Thyroid gland (tissue), 4 donors: ENCODE data around the gene ISLR. TPM values are rescaled to one million over a fixed set of nuclear protein-coding genes. Genes with fewer than 3 reads are reported as not detected.

Experiments
- DNase-seq, 2 donors: peaks; one replicate each; pipeline ENCODE4 v3.0.0-alpha.2; 2019
- H3K27ac ChIP-seq, 3 donors: fragments of 200-600 bp; sonication (generic); 1 replicate in 2 of 3; 2 replicates in 1 of 3; pipeline ENCODE4 v1.5.1; 2016 to 2019; ENCODE audit warnings: mild to moderate bottlenecking in 1 of 3, moderate library complexity in 1 of 3
- H3K27me3 ChIP-seq: fragments of 200-600 bp; sonication (generic); one replicate; pipeline ENCODE4 v1.5.1; 2019
- H3K36me3 ChIP-seq, 2 donors: fragments of 200-600 bp; sonication (generic); one replicate each; pipeline ENCODE4 v1.5.1; 2016 to 2019
- H3K4me1 ChIP-seq, 2 donors: fragments of 200-600 bp; sonication (generic); one replicate each; pipeline ENCODE4 v1.5.1; 2017 to 2019
- H3K4me3 ChIP-seq, 3 donors: fragments of 200-600 bp; sonication (generic); replicated peaks in 1 of 3; 1 replicate in 2 of 3; 2 replicates in 1 of 3; pipeline ENCODE4 v1.5.1; 2016; ENCODE audit warnings: mild to moderate bottlenecking in 1 of 3
- H3K9me3 ChIP-seq: fragments of 200-600 bp; sonication (generic); one replicate; pipeline ENCODE4 v1.5.1; 2017
- POLR2A ChIP-seq, 2 donors: fragments of 450-650 bp; IDR thresholded peaks; one replicate each; pipeline ENCODE4 v1.6.1; 2017; ENCODE audit warnings: antibody characterized with exemption in 2 of 2, mild to moderate bottlenecking in 2 of 2, moderate library complexity in 1 of 2
- WGBS, 2 donors: methylation state at CpG; one replicate each; pipeline ENCODE4 v1.1.5; 2017; 5-methylcytosine and 5-hydroxymethylcytosine counted together
- intact Hi-C: fragments of 100-400 bp; cut with DNase I; formaldehyde crosslinking; loops from one replicate; pipeline ENCODE4 v1.15.1; 2023
- total RNA-seq, 4 donors: library from RNA; depleted of rRNA; stranded (reverse); fragments of >200 nt; gene quantifications; one replicate each; pipeline ENCODE4 v1.2.3, GENCODE V29; 2016
- TF ChIP-seq, protein P1 (sequence below), 6 experiments: fragments of 200-600 bp in 3 of 6; fragments of 450-650 bp in 3 of 6; sonication (generic) in 3 of 6; IDR thresholded peaks; one replicate each; pipeline ENCODE4 v1.5.1; 2016 to 2019; ENCODE audit warnings: antibody characterized with exemption in 6 of 6, mild to moderate bottlenecking in 2 of 6, inconsistent platforms in 1 of 6, moderate library complexity in 1 of 6

Gene ISLR
- total RNA-seq, 4 donors from 2014 or later, result 90.8 to 151 (median 97.7) TPM

DNA sequence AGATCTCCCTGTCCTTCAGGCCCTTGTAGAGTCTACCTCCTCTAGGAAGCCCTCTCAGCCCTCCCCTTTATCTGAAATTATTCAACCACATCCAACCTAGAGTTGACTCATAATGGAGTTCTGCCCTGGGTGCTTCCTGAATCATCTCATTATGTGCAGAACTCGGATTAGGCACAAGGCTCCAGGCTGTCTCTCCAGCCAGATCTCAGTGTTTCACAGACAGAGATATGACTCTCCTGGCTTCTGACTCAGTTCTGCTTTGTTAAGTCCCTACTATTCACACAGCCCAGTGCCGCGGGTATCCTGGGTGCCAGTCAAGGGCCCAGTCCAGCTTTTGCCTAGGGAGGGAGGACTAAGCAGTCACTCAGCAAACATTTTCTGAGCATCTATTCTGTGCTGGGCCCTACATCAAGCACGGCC, 19.8 kb downstream of the ISLR start:
- no peaks in the 10 kb centered on the region for H3K9me3 ChIP-seq
- no peaks in the 10 kb centered on the region for H3K36me3 ChIP-seq
- H3K4me1 ChIP-seq, result peaks cover 0 to 41% of the 10 kb centered on the region in 2 donors
- no peak for TF ChIP-seq POLR2A (IDR thresholded peaks at IDR 0.05)
- WGBS, 2 donors, result 63 to 74% methylated on average over 4 of the region's 4 CpGs
- H3K4me3 ChIP-seq, result no peak overlapping the region
- H3K27me3 ChIP-seq, result no peaks in the 10 kb centered on the region
- no peak overlapping the region for H3K27ac ChIP-seq
- intact Hi-C loops, result no loop called here
- DNase-seq, result no peak

DNA sequence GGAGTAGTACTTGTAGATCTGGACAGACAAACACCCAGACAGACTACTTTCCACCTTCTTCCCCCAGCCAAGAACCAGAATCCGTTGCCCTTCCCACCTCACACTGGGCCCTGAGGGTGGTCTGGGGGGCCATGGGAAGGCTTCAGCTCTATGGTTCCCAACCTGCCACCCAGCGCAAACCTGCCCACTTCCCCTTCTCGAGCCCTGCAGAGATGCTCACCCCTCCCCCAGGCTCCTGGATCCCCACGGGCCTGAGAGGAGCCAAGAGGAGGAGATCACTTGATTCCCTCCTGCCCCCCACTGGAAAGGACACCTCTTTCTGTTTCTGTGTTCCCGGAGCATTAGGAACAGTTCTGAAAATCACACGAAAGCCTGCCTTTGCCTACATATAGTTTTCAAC, 20.4 kb downstream of the ISLR start:
- no peak overlapping the region for H3K27ac ChIP-seq
- H3K9me3 ChIP-seq, result no peaks in the 10 kb centered on the region
- no peak overlapping the region for H3K4me3 ChIP-seq
- no peak for TF ChIP-seq POLR2A (IDR thresholded peaks at IDR 0.05)
- TF ChIP-seq, protein P1, sequence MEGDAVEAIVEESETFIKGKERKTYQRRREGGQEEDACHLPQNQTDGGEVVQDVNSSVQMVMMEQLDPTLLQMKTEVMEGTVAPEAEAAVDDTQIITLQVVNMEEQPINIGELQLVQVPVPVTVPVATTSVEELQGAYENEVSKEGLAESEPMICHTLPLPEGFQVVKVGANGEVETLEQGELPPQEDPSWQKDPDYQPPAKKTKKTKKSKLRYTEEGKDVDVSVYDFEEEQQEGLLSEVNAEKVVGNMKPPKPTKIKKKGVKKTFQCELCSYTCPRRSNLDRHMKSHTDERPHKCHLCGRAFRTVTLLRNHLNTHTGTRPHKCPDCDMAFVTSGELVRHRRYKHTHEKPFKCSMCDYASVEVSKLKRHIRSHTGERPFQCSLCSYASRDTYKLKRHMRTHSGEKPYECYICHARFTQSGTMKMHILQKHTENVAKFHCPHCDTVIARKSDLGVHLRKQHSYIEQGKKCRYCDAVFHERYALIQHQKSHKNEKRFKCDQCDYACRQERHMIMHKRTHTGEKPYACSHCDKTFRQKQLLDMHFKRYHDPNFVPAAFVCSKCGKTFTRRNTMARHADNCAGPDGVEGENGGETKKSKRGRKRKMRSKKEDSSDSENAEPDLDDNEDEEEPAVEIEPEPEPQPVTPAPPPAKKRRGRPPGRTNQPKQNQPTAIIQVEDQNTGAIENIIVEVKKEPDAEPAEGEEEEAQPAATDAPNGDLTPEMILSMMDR (IDR thresholded peaks at IDR 0.05), result no peak
- intact Hi-C loops, result no loop called here
- DNase-seq, result no peak
- H3K36me3 ChIP-seq, result no peaks in the 10 kb centered on the region
- peaks cover 0 to 42% of the 10 kb centered on the region in 2 donors for H3K4me1 ChIP-seq
- H3K27me3 ChIP-seq, result no peaks in the 10 kb centered on the region
- WGBS, 2 donors, result 82 to 89% methylated on average over 6 of the region's 6 CpGs

DNA sequence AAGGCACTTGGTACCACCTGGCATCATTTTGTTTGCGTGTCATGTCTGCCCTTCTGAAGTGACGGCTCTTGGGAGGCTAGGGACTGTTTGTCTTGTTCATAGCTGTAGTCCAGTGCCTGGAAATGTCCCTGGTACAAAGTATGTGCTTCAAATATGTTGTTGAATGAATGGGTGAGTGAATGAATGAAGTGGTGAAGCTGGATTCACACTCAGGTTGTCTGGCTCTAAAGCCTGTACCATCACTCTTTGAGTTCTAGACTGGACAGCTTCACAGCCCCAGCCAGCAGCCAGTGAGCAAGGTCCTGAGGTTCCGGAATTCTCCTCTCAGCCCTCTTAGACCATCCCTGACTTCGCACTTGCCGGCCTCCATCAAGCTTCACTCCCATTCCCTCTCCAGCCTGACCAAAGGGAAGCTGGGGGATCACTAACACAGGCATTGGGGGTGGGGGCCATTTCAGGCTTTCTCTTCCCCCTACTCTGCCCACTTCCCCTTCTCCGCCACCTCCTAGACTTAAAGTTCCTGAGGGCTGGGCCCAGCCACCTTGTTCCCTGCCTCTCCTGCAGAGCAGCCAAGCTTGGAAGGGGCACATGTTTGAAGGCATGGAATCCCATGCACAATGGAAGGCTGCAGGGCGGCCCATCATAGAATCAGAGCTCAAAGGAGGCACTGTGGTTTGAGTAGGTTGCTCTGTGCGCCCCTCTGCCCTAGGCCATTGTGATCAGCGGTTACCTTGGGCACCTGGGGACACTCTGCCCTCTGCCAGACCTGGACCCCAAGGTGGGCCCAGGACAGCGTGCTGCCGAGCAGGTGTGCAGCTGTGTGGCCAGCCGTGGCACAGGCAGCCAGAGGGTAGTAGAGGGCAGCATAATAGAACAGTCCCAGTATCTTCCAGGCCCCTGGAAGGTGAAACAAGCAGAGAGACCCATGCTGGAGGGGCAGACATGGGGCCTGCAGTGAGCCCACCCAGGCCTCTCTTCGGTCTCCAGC, 21.4 kb downstream of the ISLR start:
- TF ChIP-seq, protein P1 (IDR thresholded peaks at IDR 0.05), result no peak
- no peak for TF ChIP-seq POLR2A (IDR thresholded peaks at IDR 0.05)
- DNase-seq, result no peak
- H3K36me3 ChIP-seq, result no peaks in the 10 kb centered on the region
- no peak overlapping the region for H3K4me3 ChIP-seq
- H3K27me3 ChIP-seq, result no peaks in the 10 kb centered on the region
- no peaks in the 10 kb centered on the region for H3K9me3 ChIP-seq
- no peak overlapping the region for H3K27ac ChIP-seq
- intact Hi-C loops, result no loop called here
- WGBS, 2 donors, result 97 to 98% methylated on average over 10 to 13 of the region's 13 CpGs
- H3K4me1 ChIP-seq, result peaks cover 0 to 52% of the 10 kb centered on the region in 2 donors

DNA sequence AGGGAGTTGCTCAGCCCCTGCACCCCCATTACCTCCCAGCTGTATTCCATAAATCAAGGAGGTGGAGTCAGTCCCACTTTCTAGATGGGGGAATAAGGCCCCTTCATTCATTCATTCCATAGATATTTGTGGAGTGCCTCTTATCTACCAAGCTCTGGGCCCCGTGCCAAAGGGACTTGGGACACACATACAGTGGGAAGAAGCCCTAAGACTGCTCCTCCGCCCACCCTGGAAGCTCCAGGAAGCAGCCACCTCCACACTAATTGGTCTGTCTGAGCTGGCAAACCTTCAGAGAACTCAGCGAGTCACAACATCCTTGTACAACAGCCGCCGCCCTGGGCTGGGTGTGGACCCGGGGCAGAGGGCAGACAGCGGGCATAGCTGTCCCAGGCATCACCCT, 22.7 kb downstream of the ISLR start:
- DNase-seq, result peak; percentile 19 to 26
- intact Hi-C loops, result no loop called here
- Histone ChIP-seq H3K4me3 (no peak overlapping the region), H3K27me3 (no peaks in the 10 kb centered on the region), H3K36me3 (no peaks in the 10 kb centered on the region), H3K4me1 (peaks cover 5 to 65% of the 10 kb centered on the region in 2 donors), H3K9me3 (no peaks in the 10 kb centered on the region), H3K27ac (no peak overlapping the region)
- no peak for TF ChIP-seq POLR2A (IDR thresholded peaks at IDR 0.05)
- TF ChIP-seq, protein P1 (IDR thresholded peaks at IDR 0.05), result no peak
- 48 to 67% methylated on average over 3 to 5 of the region's 7 CpGs for WGBS, 2 donors

DNA sequence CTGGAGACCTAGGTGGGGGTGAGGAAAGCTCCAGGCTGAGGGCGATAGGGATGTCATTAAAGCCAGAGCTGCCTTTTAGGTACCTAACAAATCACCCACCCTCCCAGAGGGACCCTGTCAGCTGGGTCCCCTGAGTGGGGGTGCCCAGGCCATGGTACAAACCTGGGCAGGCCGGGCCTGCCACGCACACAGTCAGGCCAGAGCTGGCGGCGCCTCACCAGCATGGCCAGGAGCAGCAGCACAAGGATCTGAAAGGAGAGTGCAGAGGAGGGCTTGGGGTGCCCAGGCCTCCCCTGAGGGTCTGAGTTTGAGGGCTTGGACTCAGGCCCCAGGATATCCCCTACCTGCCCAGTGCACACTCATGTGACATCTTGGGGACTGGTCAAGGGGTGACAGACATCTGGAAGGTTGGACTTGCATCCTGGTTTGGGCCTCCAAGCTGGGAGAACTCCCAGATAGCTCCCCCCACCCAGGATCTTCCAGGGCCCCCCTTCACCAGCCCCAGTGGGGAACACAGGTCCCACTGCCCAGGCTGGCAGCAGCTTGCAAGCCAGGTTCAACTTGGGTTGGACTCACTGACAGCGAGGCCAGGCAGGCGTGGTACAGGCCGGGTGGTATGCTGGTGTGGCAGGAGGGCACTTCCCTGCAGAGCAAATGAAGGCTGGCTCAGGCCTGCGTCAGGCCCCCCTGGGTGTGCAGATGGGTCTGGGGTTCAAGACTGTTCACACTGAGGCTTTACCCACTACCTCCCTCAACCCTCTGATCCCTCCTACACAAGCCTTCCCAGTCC, 23.9 kb downstream of the ISLR start:
- TF ChIP-seq POLR2A (IDR thresholded peaks at IDR 0.05), result no peak
- TF ChIP-seq, protein P1 (IDR thresholded peaks at IDR 0.05), result no peak
- Histone ChIP-seq H3K27ac (no peak overlapping the region), H3K4me1 (peaks cover 5 to 64% of the 10 kb centered on the region in 2 donors), H3K36me3 (no peaks in the 10 kb centered on the region), H3K9me3 (no peaks in the 10 kb centered on the region), H3K27me3 (no peaks in the 10 kb centered on the region), H3K4me3 (no peak overlapping the region)
- intact Hi-C loops, result no loop called here
- WGBS, 2 donors, result 94 to 100% methylated on average over 2 to 3 of the region's 9 CpGs
- no peak for DNase-seq
